Mesenchymal stem cell (in vitro differentiated cells and primary cell): Measurements from ENCODE around the gene GIMAP4.
"Not testable (repeated sequence)": the region's sequence is repeated elsewhere in the genome, so short reads cannot be mapped to it uniquely, and the experiment has no call there.

Experiments
- DNase-seq: peaks from one replicate; pipeline ENCODE4 v3.0.0-alpha.2; 2013
- H2AFZ ChIP-seq: one replicate; pipeline ENCODE4 v1.6.1; 2013; ENCODE audit warnings: low read depth, mild to moderate bottlenecking, control low read depth, inconsistent platforms, low read length, moderate library complexity
- H2AK5ac ChIP-seq: 2 replicates; pipeline ENCODE4 v1.6.1; 2013; ENCODE audit warnings: low read length, moderate library complexity, mild to moderate bottlenecking, inconsistent platforms; ENCODE audit not compliant: severe bottlenecking
- H2BK120ac ChIP-seq: one replicate; pipeline ENCODE4 v1.6.1; 2013; ENCODE audit warnings: low read depth, mild to moderate bottlenecking, inconsistent platforms, low read length, moderate library complexity
- H2BK12ac ChIP-seq, 2 experiments: one replicate each; pipeline ENCODE4 v1.6.1; 2013; ENCODE audit warnings: inconsistent platforms in 2 of 2, low read length in 2 of 2, mild to moderate bottlenecking in 2 of 2, moderate library complexity in 2 of 2, control low read depth in 1 of 2
- H2BK15ac ChIP-seq: one replicate; pipeline ENCODE4 v1.6.1; 2013; ENCODE audit warnings: mild to moderate bottlenecking, low read depth, inconsistent platforms; ENCODE audit not compliant: poor library complexity, severe bottlenecking
- H2BK5ac ChIP-seq: 2 replicates; pipeline ENCODE4 v1.6.1; 2013; ENCODE audit warnings: low read depth, mild to moderate bottlenecking, low read length, control low read depth, inconsistent platforms; ENCODE audit not compliant: poor library complexity, severe bottlenecking
- H3K14ac ChIP-seq, 2 experiments: one replicate each; pipeline ENCODE4 v1.6.1; 2013; ENCODE audit warnings: inconsistent platforms in 2 of 2, low read length in 2 of 2, control low read depth in 1 of 2, mild to moderate bottlenecking in 1 of 2, moderate library complexity in 1 of 2
- H3K18ac ChIP-seq, 2 experiments: one replicate each; pipeline ENCODE4 v1.6.1; 2013; ENCODE audit warnings: inconsistent platforms in 2 of 2, low read length in 2 of 2, control low read depth in 1 of 2, low read depth in 1 of 2, mild to moderate bottlenecking in 1 of 2
- H3K23ac ChIP-seq, 2 experiments: one replicate each; pipeline ENCODE4 v1.6.1; 2013; ENCODE audit warnings: inconsistent platforms in 2 of 2, low read length in 2 of 2, mild to moderate bottlenecking in 2 of 2, moderate library complexity in 2 of 2, control low read depth in 1 of 2
- H3K27ac ChIP-seq: 2 replicates; pipeline ENCODE4 v1.5.1; 2013; ENCODE audit warnings: mild to moderate bottlenecking, moderate library complexity, low read length, control low read depth, inconsistent platforms; ENCODE audit not compliant: poor library complexity, severe bottlenecking
- H3K27me3 ChIP-seq, 2 experiments: 2 replicates each; pipeline versions ENCODE4 v1.6.1 to v1.7.0; 2013; ENCODE audit warnings: low read length in 2 of 2, mild to moderate bottlenecking in 2 of 2, moderate library complexity in 2 of 2, control low read depth in 1 of 2, inconsistent platforms in 1 of 2; ENCODE audit not compliant: control insufficient read depth in 1 of 2, insufficient read depth in 1 of 2
- H3K36me3 ChIP-seq, 2 experiments: 2 replicates each; pipeline versions ENCODE4 v1.6.1 to v1.7.0; 2013; ENCODE audit warnings: low read length in 2 of 2, control low read depth in 1 of 2, inconsistent platforms in 1 of 2, low read depth in 1 of 2, mild to moderate bottlenecking in 1 of 2; ENCODE audit not compliant: insufficient read depth in 2 of 2, control insufficient read depth in 1 of 2
- H3K4ac ChIP-seq, 2 experiments: one replicate each; pipeline ENCODE4 v1.6.1; 2013; ENCODE audit warnings: inconsistent platforms in 2 of 2, low read length in 2 of 2, mild to moderate bottlenecking in 2 of 2, moderate library complexity in 2 of 2, control low read depth in 1 of 2, low read depth in 1 of 2
- H3K4me1 ChIP-seq: 2 replicates; pipeline ENCODE4 v1.6.1; 2013; ENCODE audit warnings: low read depth, low read length, control low read depth; ENCODE audit not compliant: control insufficient read depth, insufficient read depth
- H3K4me2 ChIP-seq: 2 replicates; pipeline ENCODE4 v1.6.1; 2013; ENCODE audit warnings: low read length, mild to moderate bottlenecking, inconsistent platforms; ENCODE audit not compliant: poor library complexity, severe bottlenecking
- H3K4me3 ChIP-seq, 2 experiments: 2 replicates each; pipeline versions ENCODE4 v1.5.1 to v1.7.0; 2013; ENCODE audit warnings: low read length in 2 of 2, mild to moderate bottlenecking in 2 of 2, control low read depth in 1 of 2, low read depth in 1 of 2; ENCODE audit not compliant: insufficient read depth in 1 of 2
- H3K79me1 ChIP-seq: replicated peaks from 2 replicates; pipeline ENCODE4 v1.6.1; 2013; ENCODE audit warnings: mild to moderate bottlenecking, control low read depth, low read length, inconsistent platforms; ENCODE audit not compliant: poor library complexity, severe bottlenecking
- H3K9ac ChIP-seq: 2 replicates; pipeline ENCODE4 v1.7.0; 2013; ENCODE audit warnings: mild to moderate bottlenecking, low read length, moderate library complexity
- H3K9me3 ChIP-seq: 2 replicates; pipeline ENCODE4 v1.7.0; 2013; ENCODE audit warnings: mild to moderate bottlenecking, low read length; ENCODE audit not compliant: control insufficient read depth
- H4K8ac ChIP-seq: one replicate; pipeline ENCODE4 v1.6.1; 2013; ENCODE audit warnings: inconsistent platforms, mild to moderate bottlenecking, low read length, moderate library complexity
- H4K91ac ChIP-seq: one replicate; pipeline ENCODE4 v1.6.1; 2013; ENCODE audit warnings: mild to moderate bottlenecking, low read length, inconsistent platforms
- WGBS: methylation state at CpG from one replicate; pipeline ENCODE4 v1.1.7; 2013; ENCODE audit warnings: mixed read lengths; 5-methylcytosine and 5-hydroxymethylcytosine counted together

GIMAP4 gene

GRCh38 chr7:150572496-150572895, 5.3 kb downstream of the GIMAP4 start:
- Histone ChIP-seq H3K23ac (no peak overlapping the region), H3K36me3 (no peaks in the 10 kb centered on the region), H3K4me2 (no peak overlapping the region), H3K79me1 (no peaks in the 10 kb centered on the region), H2BK12ac (no peak overlapping the region), H3K18ac (no peak overlapping the region), H2AFZ (no peak overlapping the region), H3K4ac (no peak overlapping the region), H4K91ac (no peak overlapping the region), H4K8ac (no peak overlapping the region), H2BK120ac (no peak overlapping the region), H3K4me3 (no peak overlapping the region), H3K4me1 (no peaks in the 10 kb centered on the region), H2BK5ac (no peak overlapping the region), H3K27me3 (no peaks in the 10 kb centered on the region), H2AK5ac (no peak overlapping the region), H3K9me3 (peaks cover 2% of the 10 kb centered on the region), H2BK15ac (no peak overlapping the region), H3K9ac (no peak overlapping the region), H3K27ac (no peak overlapping the region), H3K14ac (no peak overlapping the region)
- WGBS = 81% methylated on average over 10 of the region's 10 CpGs
- no peak for DNase-seq

GRCh38 chr7:150579979-150580637, 12.9 kb downstream of the GIMAP4 start:
- H3K27ac ChIP-seq, H3K14ac ChIP-seq, H2BK5ac ChIP-seq, H2BK15ac ChIP-seq, H3K4me2 ChIP-seq, H4K91ac ChIP-seq, H3K4ac ChIP-seq, H2BK120ac ChIP-seq, H3K27me3 ChIP-seq, H3K9me3 ChIP-seq, H3K23ac ChIP-seq, H3K9ac ChIP-seq, H3K4me3 ChIP-seq, H3K4me1 ChIP-seq, H2BK12ac ChIP-seq, H2AK5ac ChIP-seq, H2AFZ ChIP-seq, DNase-seq, H3K36me3 ChIP-seq, H4K8ac ChIP-seq, H3K18ac ChIP-seq, H3K79me1 ChIP-seq: not testable (repeated sequence)
- WGBS = 67% methylated on average over 7 of the region's 7 CpGs

GRCh38 chr7:150580638-150581394, 13.6 kb downstream of the GIMAP4 start:
- Histone ChIP-seq H4K8ac (no peak overlapping the region), H3K14ac (no peak overlapping the region), H3K4ac (no peak overlapping the region), H3K18ac (no peak overlapping the region), H3K27ac (no peak overlapping the region), H2BK5ac (no peak overlapping the region), H3K9ac (no peak overlapping the region), H3K4me2 (no peak overlapping the region), H3K4me1 (no peaks in the 10 kb centered on the region), H2BK120ac (no peak overlapping the region), H3K27me3 (no peaks in the 10 kb centered on the region), H3K36me3 (no peaks in the 10 kb centered on the region), H2AK5ac (no peak overlapping the region), H3K4me3 (no peak overlapping the region), H4K91ac (no peak overlapping the region), H3K9me3 (no peaks in the 10 kb centered on the region), H2BK15ac (no peak overlapping the region), H3K23ac (no peak overlapping the region), H2AFZ (no peak overlapping the region), H2BK12ac (no peak overlapping the region), H3K79me1 (no peaks in the 10 kb centered on the region)
- 78% methylated on average over 1 of the region's 3 CpGs for WGBS
- no peak for DNase-seq

- no peaks in the 10 kb centered on the region for H3K79me1 ChIP-seq
- H3K9ac ChIP-seq = no peak overlapping the region
- H3K23ac ChIP-seq = no peak overlapping the region
- H3K4me1 ChIP-seq = no peaks in the 10 kb centered on the region
- H2AK5ac ChIP-seq = no peak overlapping the region
- no peaks in the 10 kb centered on the region for H3K27me3 ChIP-seq
- H3K36me3 ChIP-seq = no peaks in the 10 kb centered on the region
- H2BK12ac ChIP-seq = no peak overlapping the region
- H3K4ac ChIP-seq = no peak overlapping the region
- 75% methylated on average over 7 of the region's 7 CpGs for WGBS
- DNase-seq = no peak
- no peak overlapping the region for H2BK15ac ChIP-seq
- no peak overlapping the region for H3K4me2 ChIP-seq
- H3K27ac ChIP-seq = no peak overlapping the region
- no peak overlapping the region for H4K8ac ChIP-seq
- H3K18ac ChIP-seq = no peak overlapping the region
- no peak overlapping the region for H3K4me3 ChIP-seq
- no peak overlapping the region for H2BK120ac ChIP-seq
- no peak overlapping the region for H2BK5ac ChIP-seq
- no peak overlapping the region for H2AFZ ChIP-seq
- no peak overlapping the region for H3K14ac ChIP-seq
- H4K91ac ChIP-seq = no peak overlapping the region
- H3K9me3 ChIP-seq = no peaks in the 10 kb centered on the region
Observed at GRCh38 chr7:150585199-150585598, 18.0 kb downstream of the GIMAP4 start.
